ENCODE data around the gene GP2. TPM values are rescaled to one million over a fixed set of nuclear protein-coding genes. Genes with fewer than 3 reads are reported as not detected.

Gene GP2
- total RNA-seq, 1 experiment from 2014 or later: not detected

DNA sequence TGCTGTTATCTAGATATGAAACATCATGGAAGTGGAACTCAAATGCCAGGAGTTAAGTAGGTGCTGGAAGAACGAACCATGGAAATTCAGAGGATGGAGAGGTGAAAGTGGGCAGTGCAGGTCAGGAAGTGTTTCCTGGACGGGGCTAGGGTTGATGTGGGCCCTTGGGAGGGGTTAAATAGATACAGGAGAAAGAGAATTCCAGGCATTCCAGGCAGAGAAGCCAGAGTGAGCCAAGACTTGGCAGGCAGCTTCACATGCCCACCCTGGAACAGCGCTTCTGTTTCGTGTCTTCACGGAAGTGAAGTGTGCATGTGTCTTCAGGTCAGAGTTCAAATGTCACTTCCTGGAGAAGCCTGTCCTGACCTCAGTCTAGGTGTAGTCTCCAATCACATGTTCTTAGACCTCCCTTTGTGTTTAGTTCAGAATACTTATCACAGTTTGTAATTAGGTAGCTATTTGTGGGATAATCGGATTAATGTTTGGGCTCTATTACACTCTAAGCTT is 41.3 kb downstream of the GP2 start:
- in situ Hi-C loops (cut with HindIII; ENCODE audit: low pct_unique_long_range_greater_than_20kb, low sequenced_read_pairs): no loop called here
- DNase-seq (ENCODE audit: low read depth, low spot score): no peak

DNA sequence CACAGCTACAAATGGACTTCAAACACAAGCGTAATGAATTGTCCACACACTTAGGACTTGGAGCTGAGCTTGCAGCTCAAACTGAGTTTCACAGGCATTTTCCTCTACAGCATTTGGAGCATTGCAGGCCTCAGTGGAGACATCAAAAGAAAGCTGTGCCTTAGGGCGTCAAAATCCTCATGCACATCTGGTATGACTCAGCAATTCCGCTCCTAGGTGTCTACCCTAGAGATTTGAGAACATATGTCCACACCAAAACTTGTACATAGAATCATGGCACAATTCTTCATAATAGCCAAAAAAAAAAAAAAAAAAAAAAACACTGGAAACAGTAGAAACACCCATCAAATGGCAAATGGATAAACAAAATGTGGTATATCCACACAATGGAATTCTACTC is 47.1 kb downstream of the GP2 start:
- in situ Hi-C loops (cut with HindIII; ENCODE audit: low pct_unique_long_range_greater_than_20kb, low sequenced_read_pairs): no loop called here
- no peak for DNase-seq (ENCODE audit: low read depth, low spot score)

DNA sequence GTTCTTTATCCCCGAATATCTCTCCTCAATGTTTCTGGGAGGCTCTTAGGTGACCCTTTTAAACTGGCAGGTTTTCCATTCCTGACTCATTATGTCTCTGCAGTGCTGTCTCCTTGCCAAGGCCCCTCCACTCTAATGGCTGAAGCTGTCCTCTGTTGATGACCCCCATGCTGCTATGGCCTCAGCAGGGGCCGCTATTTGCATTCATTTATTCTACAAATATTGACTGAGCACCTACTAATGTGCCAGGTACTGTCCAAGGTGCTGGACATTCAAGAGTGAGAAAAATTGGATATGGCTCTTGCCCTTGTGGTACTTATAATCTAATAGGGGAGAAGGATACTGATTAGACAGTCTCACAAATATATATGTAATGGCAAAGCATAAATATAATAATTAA is 55.4 kb downstream of the GP2 start:
- in situ Hi-C loops (cut with HindIII; ENCODE audit: low pct_unique_long_range_greater_than_20kb, low sequenced_read_pairs): no loop called here
- DNase-seq (ENCODE audit: low read depth, low spot score): no peak

DNA sequence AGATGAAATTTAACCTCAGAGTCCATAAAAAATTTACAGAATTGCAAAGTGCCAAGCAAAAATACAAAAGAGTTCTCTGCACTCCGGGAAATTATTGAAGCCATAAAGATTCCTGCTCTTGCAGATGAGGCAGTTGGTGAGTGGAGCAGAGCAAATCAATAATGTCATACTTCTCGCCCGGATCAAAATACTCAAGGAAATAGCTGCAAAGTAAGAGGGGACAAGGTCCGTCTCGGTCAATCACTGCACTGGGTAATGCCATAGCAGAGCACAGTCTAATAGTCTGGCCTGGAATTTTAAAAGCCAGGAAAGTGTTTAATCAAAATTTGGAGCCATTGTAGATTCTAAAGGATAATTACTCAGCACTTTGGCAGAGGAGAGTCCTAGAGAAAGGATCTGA is 58.9 kb downstream of the GP2 start:
- in situ Hi-C loops (cut with HindIII; ENCODE audit: low pct_unique_long_range_greater_than_20kb, low sequenced_read_pairs): no loop called here
- DNase-seq (ENCODE audit: low read depth, low spot score): no peak

DNA sequence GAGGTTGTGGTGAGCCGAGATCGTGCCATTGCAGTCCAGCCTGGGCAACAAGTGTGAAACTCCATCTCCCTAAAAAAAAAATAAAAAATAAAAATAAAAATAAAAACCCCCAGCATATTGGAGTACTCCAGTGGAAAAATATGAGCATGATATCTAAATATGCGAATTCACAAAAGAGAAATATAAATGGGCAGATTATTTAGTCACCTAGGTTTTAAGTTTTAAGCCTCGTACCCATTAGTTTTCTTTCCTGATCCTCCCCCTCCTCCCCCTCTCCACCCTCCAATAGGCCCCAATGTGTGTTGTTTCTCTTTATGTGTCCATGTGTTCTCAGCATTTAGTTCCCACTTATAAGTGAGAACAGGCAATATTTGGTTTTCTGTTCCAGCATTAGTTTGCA is 62.3 kb downstream of the GP2 start:
- in situ Hi-C loops (cut with HindIII; ENCODE audit: low pct_unique_long_range_greater_than_20kb, low sequenced_read_pairs): no loop called here

DNA sequence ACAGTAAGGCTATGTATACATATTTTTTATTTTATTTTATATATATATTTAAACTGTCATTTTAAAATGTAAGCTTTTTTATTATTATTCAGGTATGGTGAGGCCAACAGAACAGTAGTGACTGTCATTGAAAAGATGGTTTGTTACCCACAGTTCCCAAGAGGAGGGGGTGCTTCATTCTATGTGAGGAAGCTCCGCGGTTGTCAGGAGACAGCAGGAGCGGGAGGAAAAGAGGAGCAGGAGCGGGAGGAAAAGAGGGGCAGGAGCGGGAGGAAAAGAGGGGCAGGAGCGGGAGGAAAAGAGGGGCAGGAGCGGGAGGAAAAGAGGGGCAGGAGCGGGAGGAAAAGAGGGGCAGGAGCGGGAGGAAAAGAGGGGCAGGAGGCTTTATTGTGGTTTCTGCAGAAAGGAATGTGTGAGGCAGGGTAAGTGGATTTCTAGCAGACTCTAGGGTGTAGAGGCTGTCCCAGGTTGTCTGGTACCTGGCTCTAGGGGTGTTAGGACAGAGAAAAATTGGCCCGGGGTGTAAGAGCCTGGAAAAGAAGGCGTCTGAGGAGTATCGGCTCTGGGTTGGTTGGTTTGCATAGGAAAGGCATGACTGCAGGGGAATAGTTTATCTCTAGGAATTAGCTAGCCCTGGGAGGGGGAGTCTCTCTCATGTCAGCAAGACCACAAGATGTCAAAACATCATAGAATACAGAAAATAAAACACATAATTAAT is 64.0 kb downstream of the GP2 start:
- in situ Hi-C loops (cut with HindIII; ENCODE audit: low pct_unique_long_range_greater_than_20kb, low sequenced_read_pairs): no loop called here
- DNase-seq (ENCODE audit: low read depth, low spot score): no peak

More for the DNA sequence above, 62.3 kb downstream of the GP2 start:
- no peak for DNase-seq (ENCODE audit: low read depth, low spot score)

DNA sequence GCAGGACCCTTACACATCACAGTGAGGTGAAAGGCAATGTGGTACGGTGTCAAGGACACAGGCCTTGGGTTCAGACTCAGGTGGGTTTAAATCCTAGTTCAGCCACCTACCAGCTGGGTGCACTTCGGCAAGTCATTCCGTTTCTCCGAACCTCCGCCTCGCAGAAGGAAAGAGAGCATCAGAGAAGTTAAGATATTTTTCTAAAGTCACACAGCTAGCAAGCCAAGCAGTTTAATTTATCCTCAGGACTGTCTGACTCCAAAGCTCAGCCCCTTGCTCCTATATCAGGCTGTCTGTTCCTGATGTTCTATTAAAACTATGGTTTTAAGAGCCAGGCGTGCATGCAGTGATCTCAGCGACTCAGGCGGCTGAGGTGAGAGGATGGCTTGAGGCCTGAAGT is 65.1 kb downstream of the GP2 start:
- in situ Hi-C loops (cut with HindIII; ENCODE audit: low pct_unique_long_range_greater_than_20kb, low sequenced_read_pairs): no loop called here
- no peak for DNase-seq (ENCODE audit: low read depth, low spot score)

DNA sequence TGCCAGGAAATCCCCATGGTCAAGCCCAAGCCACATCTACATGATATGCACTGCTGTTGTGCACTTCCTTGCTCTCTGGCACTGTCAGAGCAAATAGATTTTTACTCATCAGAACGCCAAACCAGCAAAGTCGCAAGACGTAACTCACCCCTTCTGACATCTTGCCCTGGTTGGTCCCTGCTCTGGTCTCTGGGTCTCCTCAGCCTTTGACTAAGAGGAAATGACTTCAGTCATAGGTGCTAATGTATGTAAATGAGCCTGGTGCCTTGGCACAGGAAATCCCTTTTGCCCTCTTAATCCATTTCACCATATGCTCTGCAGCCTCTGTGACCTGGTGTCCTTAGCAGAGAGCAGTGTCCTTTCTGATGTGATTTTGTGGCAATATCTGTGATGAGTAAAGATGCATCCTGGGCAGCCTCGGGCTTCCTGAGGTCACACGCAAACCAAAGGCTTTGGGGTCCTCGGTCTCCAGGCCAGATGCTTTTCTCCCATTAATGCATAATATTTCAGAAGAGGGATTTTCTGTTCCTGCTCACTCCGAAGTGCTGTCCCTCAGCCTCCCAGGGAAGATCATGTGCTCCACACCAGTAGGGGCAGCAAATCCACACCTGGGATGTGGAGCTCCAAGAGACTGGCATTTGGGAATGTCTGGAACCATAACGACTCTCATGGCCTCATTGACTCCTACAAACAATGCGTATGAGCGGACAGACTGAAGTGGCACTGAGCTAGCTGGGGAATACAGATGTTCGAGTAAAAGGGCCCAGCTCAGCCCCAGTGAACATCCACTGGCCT is 66.9 kb downstream of the GP2 start:
- in situ Hi-C loops (cut with HindIII; ENCODE audit: low pct_unique_long_range_greater_than_20kb, low sequenced_read_pairs): no loop called here
- DNase-seq (ENCODE audit: low read depth, low spot score): no peak

Other genes with a start within 250 kb of the GP2 start
- gene UMOD, start 25.2 kb upstream of the GP2 start, total RNA-seq (2014; rRNA removed; shearing (Covaris generic)): not detected in 2 replicates
- not detected in 2 replicates for gene PDILT, start 77.2 kb upstream of the GP2 start, total RNA-seq (2014; rRNA removed; shearing (Covaris generic))
- not detected in 2 replicates for gene ACSM5, start 82.0 kb upstream of the GP2 start, total RNA-seq (2014; rRNA removed; shearing (Covaris generic))
- gene ACSM2A, start 124.0 kb upstream of the GP2 start, total RNA-seq (2014; rRNA removed; shearing (Covaris generic)): not detected in 2 replicates
- not detected in 2 replicates for gene ACSM2B, start 248.9 kb upstream of the GP2 start, total RNA-seq (2014; rRNA removed; shearing (Covaris generic))